Caki2 (cell line): ENCODE measurements around the gene CCDC33. TPM values are rescaled to one million over a fixed set of nuclear protein-coding genes. Genes with fewer than 3 reads are reported as not detected.

Experiments
- DNase-seq: peaks from one replicate; pipeline ENCODE4 v3.0.0-alpha.2; 2015; ENCODE audit warnings: low read depth
- in situ Hi-C: cut with HindIII; loops from 2 replicates; pipeline ENCODE4 v1.10.0; 2016; ENCODE audit warnings: low sequenced_read_pairs, low pct_unique_long_range_greater_than_20kb, mixed read lengths
- total RNA-seq: library from RNA; depleted of rRNA; stranded (reverse); fragments of >200 nt; shearing (Covaris generic); gene quantifications from 2 replicates; pipeline ENCODE4 v1.2.3, GENCODE V29; 2014; ENCODE audit warnings: low replicate concordance; rRNA removed

The CCDC33 gene
- total RNA-seq, 1 experiment from 2014 or later: 0.84 TPM

- no peak for DNase-seq
- in situ Hi-C loops: no loop called here
These were observed 140.9 kb downstream of the CCDC33 start for GRCh38 chr15:74376825-74377581.

- in situ Hi-C loops: no loop called here
- no peak for DNase-seq
These were observed 142.0 kb downstream of the CCDC33 start for GRCh38 chr15:74377831-74378766.

- no peak for DNase-seq
- in situ Hi-C loops: no loop called here
These were observed 142.7 kb downstream of the CCDC33 start for GRCh38 chr15:74378848-74379247.

GRCh38 chr15:74380361-74381189, 144.4 kb downstream of the CCDC33 start:
- in situ Hi-C loops: no loop called here
- no peak for DNase-seq

DNA sequence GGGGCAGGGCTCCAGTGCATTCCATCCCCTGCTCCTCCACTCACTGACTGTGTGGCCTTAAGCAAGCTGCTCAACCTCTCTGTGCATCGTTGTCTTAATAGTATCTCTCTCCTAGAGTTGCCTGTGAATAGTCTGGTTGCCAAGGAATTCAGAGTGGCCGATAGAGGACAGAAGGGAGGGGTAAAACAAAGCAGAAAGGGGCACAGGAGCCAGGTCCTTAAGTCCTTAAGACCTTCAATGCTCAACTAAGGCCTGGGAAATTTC, 145.0 kb downstream of the CCDC33 start:
- in situ Hi-C loops: no loop called here
- no peak for DNase-seq

DNA sequence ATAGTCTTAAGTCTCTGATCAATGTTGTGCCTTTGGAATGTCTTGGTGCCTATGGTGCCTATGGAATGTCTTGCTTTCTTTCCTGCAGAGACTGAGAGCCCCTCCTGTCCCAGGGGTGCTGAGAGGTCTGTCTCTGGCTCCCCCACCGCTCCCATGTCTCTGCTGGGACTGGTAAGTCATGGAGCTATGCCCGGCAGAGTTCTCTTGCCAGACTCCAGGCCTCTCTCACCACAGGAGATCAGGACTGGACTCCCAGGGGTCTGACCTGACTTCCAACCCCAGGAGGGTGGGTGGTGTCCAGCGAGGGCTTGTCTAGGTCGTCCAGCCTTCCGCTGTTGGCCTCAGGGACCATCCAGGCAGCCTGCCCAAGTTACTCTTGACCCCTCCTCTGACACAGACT, 145.4 kb downstream of the CCDC33 start:
- in situ Hi-C loops: no loop called here
- no peak for DNase-seq

DNA sequence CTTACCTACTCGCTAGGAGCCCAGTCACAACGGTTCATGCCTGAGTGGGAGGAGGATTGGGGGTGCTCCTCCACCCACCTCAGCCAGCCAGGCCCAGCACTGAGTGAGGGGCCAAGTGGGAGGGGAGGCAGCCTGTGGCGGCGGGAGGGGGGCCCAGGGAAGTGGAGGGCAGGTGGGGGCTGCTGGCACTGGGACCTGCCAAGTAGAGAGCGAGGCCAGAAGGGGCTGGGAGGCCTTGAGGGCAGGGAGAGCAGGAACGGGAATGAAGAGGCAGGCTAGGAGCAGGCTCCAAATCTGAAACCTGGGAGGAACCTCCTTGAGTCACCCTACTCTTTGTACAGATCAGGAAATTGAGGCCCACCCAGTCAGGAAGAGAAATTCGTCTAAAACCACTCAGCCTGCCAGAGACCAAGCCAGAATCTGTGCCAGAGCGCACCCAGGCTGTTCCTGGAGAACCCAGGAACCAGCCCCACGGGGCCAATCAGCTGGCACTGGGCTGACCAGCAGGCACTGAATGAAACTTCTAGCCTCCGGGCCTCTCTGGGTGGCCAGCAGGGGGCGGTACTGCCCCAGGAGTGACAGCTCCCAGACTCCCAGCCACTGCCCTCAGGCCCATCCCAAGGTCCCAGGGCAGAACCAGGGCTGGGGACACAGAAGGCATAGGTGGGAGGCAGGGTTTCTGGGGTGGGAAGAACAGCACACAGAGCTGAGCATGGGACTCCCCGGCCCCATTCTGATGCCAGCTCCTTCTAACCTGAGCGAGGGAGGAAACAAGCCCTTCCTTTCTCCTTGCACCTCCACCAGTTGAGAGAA, 146.1 kb downstream of the CCDC33 start:
- in situ Hi-C loops: no loop called here

GRCh38 chr15:74383286-74383685, 147.2 kb downstream of the CCDC33 start:
- no peak for DNase-seq
- in situ Hi-C loops: no loop called here

More for the DNA sequence above, 146.1 kb downstream of the CCDC33 start:
- DNase-seq: peak; percentile 58

DNA sequence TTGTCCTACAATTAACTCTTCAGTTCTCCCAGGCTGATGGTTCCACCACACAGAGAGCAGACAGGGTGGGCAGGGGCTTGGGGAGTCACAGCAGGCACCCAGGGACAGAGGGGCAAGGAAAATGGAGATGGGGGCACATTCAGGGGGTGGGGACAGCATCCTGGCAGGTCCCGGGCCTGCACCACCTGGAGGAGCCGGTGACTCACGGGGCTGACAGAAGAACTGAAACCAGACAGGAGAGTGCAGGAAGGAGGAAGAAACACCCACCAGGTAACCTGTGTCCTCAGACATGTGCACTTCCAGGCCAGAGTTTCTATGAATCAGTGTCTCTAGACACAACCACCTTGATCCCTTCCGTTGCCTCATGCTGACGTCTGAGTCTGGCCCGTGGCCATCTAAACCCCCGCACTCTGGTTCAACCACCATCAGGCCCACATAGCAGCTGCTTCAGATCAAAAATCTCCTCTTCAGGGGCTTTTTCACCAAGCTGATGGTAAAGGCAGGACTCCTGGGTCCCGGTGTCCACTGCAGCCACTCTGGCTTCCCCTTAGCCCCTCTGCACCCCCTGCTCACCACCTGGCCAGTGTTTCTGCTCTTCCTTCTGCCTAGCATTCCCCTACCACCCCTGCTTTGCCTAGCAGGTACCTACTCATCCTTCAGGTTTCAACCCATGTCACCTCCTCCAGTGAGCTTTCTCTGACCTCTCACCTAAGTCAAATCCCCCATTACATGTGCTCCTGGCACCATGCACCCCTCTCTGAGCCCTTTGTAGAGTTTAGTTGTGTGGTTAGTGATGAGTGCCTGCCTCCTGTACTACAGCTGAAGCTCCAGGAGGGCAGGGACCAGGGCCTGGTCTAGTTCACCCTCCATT, 147.8 kb downstream of the CCDC33 start:
- in situ Hi-C loops: no loop called here
- peak; percentile 18 for DNase-seq

DNA sequence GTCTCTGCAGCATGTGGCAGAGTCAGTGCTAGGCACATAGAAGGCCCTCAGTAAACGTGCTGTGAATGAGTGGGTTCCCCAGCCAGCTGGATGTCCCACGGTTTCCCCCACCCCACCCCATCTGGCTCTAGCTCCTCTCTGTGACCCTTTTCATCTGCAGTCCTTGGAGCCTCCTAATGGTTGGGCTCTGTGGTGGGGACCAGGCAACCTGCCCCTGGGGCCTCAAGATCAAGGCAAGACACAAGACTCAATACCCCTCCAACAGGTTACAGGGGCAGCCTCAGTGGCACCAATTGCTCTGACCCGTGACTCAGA, 148.4 kb downstream of the CCDC33 start:
- no peak for DNase-seq
- in situ Hi-C loops: no loop called here

DNA sequence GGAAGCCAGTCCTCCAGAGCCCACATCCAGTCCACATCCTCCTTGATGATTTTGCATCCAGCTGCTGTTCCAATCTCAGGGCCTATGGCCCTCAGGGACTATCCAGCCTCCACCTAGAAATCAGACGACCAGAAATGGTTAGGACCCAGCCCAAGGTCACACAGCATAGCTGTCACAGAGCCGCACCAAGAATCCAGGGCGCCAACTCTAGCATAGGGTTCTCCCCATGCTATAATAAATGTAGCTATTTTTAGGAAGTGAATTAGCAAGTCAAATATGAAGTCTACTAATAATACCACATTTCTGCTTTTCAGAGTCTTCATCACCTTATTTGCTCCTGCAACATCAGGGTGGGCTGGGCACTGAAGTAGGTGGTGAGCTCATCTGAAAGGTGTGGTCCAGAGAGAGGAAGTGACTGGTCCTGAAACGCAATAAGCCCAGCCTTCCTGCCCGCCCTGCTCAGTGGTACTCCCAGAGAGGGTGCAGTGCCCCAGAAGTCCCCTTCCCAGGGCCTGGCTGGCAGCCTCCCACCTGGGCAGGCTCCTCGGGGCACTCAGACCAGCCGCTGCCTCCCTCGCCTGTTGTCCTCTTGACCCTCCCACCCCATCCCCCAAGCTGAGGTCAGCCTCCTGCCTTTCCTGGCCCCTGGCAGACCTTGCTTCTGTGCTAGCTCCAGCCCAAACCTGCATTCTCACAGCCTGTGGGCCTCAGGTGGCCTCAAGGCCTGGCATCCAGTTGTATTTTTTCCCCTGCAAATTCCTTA, 148.9 kb downstream of the CCDC33 start:
- DNase-seq: peak; percentile 25
- in situ Hi-C loops: no loop called here

DNA sequence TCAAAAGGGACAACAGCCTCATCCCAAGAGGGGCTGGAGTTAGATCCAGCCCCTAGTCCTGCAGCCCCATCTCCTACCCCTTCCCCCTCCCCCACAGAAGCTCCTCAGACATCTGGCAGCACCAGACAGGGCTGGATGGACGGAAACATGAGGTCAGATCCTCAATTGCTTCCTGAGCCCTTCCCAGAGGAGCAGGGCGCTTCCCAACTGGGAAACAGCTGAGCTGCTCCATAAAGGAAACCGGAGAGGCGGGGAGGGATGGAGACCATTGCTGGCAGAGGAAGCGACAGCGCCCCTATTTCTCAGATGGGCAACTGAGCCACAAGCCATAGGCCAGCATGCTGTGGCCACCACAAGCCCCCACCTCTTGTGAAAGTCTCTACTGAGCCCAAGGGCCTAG, 149.6 kb downstream of the CCDC33 start:
- in situ Hi-C loops: no loop called here
- DNase-seq: no peak

Other genes starting within 250 kb of the CCDC33 start
- 24.1 and 33.0 TPM in 2 replicates for gene STOML1, start 244.0 kb upstream of the CCDC33 start, total RNA-seq
- 20.6 and 22.2 TPM in 2 replicates for gene PML, start 241.6 kb upstream of the CCDC33 start, total RNA-seq
- 1.0 TPM in 1 of 2 replicates, not detected in the other for gene GOLGA6A, start 153.8 kb upstream of the CCDC33 start, total RNA-seq
- 0.23 and 1.4 TPM in 2 replicates for gene ISLR2, start 105.7 kb upstream of the CCDC33 start, total RNA-seq
- not detected in 2 replicates for gene ISLR, start 62.6 kb upstream of the CCDC33 start, total RNA-seq
- 14.9 and 17.7 TPM in 2 replicates for gene STRA6, start 33.5 kb upstream of the CCDC33 start, total RNA-seq
- not detected in 2 replicates for gene CYP11A1, start 131.3 kb downstream of the CCDC33 start, total RNA-seq
- gene SEMA7A, start 197.6 kb downstream of the CCDC33 start, total RNA-seq: 0.96 and 3.8 TPM in 2 replicates
- 60.1 and 67.9 TPM in 2 replicates for gene UBL7, start 224.8 kb downstream of the CCDC33 start, total RNA-seq